Measurements from ENCODE around the gene MAD1L1. TPM values are rescaled to one million over a fixed set of nuclear protein-coding genes. Genes with fewer than 3 reads are reported as not detected.

The MAD1L1 gene
- total RNA-seq, 1 experiment from 2014 or later = 43.8 TPM

DNA sequence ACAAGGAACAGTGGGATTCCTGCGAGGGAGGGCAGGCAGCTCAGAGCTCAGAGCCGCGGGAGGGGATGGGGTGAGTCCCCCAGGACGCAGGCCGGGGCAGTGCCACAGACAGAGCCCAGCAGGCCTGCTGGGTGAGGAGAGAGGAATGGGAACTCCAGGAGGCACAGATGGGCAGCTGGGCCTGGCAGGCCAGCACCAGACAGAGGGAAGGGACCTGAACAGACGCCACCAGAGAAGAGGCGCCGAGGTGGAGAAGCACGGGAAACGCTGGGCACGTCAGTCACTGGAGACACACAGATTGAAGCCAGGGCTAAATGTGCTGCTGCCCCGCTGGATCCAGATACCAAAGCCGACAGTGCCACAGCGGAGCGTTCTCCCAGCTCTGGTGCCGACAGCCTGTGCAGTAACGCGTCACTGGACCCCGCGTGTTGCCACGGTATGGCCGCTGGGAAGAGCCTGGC lies 225.8 kb downstream of the MAD1L1 start:
- H3K27me3 Mint-ChIP-seq (ENCODE audit: low read depth) = no peaks in the 10 kb centered on the region
- no peaks in the 10 kb centered on the region for H3K9me3 Mint-ChIP-seq
- H3K36me3 Mint-ChIP-seq = no peaks in the 10 kb centered on the region
- ChIA-PET CTCF (no interaction called here), POLR2A (no interaction called here)
- ATAC-seq = no peak
- no peak overlapping the region for H3K4me3 Mint-ChIP-seq
- TF ChIP-seq TEAD4 (CRISPR knock-in tag; IDR thresholded peaks at IDR 0.05) = no peak
- TF ChIP-seq, protein P1, sequence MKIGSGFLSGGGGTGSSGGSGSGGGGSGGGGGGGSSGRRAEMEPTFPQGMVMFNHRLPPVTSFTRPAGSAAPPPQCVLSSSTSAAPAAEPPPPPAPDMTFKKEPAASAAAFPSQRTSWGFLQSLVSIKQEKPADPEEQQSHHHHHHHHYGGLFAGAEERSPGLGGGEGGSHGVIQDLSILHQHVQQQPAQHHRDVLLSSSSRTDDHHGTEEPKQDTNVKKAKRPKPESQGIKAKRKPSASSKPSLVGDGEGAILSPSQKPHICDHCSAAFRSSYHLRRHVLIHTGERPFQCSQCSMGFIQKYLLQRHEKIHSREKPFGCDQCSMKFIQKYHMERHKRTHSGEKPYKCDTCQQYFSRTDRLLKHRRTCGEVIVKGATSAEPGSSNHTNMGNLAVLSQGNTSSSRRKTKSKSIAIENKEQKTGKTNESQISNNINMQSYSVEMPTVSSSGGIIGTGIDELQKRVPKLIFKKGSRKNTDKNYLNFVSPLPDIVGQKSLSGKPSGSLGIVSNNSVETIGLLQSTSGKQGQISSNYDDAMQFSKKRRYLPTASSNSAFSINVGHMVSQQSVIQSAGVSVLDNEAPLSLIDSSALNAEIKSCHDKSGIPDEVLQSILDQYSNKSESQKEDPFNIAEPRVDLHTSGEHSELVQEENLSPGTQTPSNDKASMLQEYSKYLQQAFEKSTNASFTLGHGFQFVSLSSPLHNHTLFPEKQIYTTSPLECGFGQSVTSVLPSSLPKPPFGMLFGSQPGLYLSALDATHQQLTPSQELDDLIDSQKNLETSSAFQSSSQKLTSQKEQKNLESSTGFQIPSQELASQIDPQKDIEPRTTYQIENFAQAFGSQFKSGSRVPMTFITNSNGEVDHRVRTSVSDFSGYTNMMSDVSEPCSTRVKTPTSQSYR (CRISPR knock-in tag; IDR thresholded peaks at IDR 0.05) = no peak
- no peak for TF ChIP-seq CBFB (CRISPR knock-in tag; IDR thresholded peaks at IDR 0.05; ENCODE audit: low read depth)
- no peak for TF ChIP-seq SMAD3 (CRISPR knock-in tag; IDR thresholded peaks at IDR 0.05; ENCODE audit: borderline replicate concordance)
- TF ChIP-seq ZNF219 (CRISPR knock-in tag; IDR thresholded peaks at IDR 0.05; ENCODE audit: borderline replicate concordance) = no peak
- no peak for TF ChIP-seq FOXJ3 (CRISPR knock-in tag; IDR thresholded peaks at IDR 0.05; ENCODE audit: borderline replicate concordance)
- no peak for TF ChIP-seq CREM (CRISPR knock-in tag; IDR thresholded peaks at IDR 0.05)
- TF ChIP-seq, protein P2, sequence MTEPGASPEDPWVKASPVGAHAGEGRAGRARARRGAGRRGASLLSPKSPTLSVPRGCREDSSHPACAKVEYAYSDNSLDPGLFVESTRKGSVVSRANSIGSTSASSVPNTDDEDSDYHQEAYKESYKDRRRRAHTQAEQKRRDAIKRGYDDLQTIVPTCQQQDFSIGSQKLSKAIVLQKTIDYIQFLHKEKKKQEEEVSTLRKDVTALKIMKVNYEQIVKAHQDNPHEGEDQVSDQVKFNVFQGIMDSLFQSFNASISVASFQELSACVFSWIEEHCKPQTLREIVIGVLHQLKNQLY (CRISPR knock-in tag; IDR thresholded peaks at IDR 0.05) = no peak
- peak; percentile 9 for DNase-seq (ENCODE audit: low spot score)
- H3K27ac Mint-ChIP-seq = peak overlapping the region; percentile 91; the same call in 1 of the 2 replicates
- no peaks in the 10 kb centered on the region for H3K4me1 Mint-ChIP-seq

DNA sequence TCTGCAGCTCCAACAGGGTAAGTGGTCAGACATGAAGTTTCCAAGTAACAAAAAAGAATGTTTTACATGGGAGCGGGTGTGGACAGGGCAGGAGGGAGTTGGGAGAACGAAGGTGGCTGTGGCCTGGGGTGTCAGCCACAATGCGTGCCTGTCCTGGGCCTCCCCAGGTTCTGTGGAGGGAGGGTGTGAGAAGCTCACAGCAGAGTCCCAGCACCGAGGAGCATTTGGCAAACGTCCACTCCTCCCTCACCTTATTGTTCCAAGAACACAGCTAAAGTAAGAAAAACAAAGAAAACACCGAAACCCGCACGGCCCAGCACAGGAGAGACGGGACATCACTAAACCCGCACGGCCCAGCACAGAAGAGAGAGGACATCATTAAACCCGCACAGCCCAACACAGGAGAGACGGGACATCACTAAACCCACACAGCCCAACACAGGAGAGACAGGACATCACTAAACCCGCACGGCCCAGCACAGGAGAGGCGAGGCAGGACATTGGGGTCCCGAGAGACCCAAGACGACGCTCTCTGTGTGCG lies 226.4 kb downstream of the MAD1L1 start:
- ATAC-seq = no peak
- Mint-ChIP-seq H3K4me3 (no peak overlapping the region), H3K36me3 (no peaks in the 10 kb centered on the region), H3K27me3 (ENCODE audit: low read depth) (no peaks in the 10 kb centered on the region), H3K9me3 (no peaks in the 10 kb centered on the region), H3K27ac (peak overlapping the region; percentile 91), H3K4me1 (no peaks in the 10 kb centered on the region)
- TF ChIP-seq TEAD1 (CRISPR knock-in tag; IDR thresholded peaks at IDR 0.05) (no peak), SMAD3 (CRISPR knock-in tag; IDR thresholded peaks at IDR 0.05; ENCODE audit: borderline replicate concordance) (no peak), ELF4 (CRISPR knock-in tag; IDR thresholded peaks at IDR 0.05; ENCODE audit: low read depth) (no peak), MXD4 (CRISPR knock-in tag; IDR thresholded peaks at IDR 0.05; ENCODE audit: borderline replicate concordance) (no peak), ZNF416 (CRISPR knock-in tag; IDR thresholded peaks at IDR 0.05) (no peak), ZNF423 (CRISPR knock-in tag; IDR thresholded peaks at IDR 0.05) (no peak), NR2C2 (CRISPR knock-in tag; IDR thresholded peaks at IDR 0.05) (no peak), SMAD4 (CRISPR knock-in tag; IDR thresholded peaks at IDR 0.05) (no peak)
- TF ChIP-seq, protein P3, sequence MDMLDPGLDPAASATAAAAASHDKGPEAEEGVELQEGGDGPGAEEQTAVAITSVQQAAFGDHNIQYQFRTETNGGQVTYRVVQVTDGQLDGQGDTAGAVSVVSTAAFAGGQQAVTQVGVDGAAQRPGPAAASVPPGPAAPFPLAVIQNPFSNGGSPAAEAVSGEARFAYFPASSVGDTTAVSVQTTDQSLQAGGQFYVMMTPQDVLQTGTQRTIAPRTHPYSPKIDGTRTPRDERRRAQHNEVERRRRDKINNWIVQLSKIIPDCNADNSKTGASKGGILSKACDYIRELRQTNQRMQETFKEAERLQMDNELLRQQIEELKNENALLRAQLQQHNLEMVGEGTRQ (CRISPR knock-in tag; IDR thresholded peaks at IDR 0.05) = no peak
- TF ChIP-seq, protein P4, sequence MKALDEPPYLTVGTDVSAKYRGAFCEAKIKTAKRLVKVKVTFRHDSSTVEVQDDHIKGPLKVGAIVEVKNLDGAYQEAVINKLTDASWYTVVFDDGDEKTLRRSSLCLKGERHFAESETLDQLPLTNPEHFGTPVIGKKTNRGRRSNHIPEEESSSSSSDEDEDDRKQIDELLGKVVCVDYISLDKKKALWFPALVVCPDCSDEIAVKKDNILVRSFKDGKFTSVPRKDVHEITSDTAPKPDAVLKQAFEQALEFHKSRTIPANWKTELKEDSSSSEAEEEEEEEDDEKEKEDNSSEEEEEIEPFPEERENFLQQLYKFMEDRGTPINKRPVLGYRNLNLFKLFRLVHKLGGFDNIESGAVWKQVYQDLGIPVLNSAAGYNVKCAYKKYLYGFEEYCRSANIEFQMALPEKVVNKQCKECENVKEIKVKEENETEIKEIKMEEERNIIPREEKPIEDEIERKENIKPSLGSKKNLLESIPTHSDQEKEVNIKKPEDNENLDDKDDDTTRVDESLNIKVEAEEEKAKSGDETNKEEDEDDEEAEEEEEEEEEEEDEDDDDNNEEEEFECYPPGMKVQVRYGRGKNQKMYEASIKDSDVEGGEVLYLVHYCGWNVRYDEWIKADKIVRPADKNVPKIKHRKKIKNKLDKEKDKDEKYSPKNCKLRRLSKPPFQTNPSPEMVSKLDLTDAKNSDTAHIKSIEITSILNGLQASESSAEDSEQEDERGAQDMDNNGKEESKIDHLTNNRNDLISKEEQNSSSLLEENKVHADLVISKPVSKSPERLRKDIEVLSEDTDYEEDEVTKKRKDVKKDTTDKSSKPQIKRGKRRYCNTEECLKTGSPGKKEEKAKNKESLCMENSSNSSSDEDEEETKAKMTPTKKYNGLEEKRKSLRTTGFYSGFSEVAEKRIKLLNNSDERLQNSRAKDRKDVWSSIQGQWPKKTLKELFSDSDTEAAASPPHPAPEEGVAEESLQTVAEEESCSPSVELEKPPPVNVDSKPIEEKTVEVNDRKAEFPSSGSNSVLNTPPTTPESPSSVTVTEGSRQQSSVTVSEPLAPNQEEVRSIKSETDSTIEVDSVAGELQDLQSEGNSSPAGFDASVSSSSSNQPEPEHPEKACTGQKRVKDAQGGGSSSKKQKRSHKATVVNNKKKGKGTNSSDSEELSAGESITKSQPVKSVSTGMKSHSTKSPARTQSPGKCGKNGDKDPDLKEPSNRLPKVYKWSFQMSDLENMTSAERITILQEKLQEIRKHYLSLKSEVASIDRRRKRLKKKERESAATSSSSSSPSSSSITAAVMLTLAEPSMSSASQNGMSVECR (CRISPR knock-in tag; IDR thresholded peaks at IDR 0.05; ENCODE audit: borderline replicate concordance) = no peak
- TF ChIP-seq, protein P5, sequence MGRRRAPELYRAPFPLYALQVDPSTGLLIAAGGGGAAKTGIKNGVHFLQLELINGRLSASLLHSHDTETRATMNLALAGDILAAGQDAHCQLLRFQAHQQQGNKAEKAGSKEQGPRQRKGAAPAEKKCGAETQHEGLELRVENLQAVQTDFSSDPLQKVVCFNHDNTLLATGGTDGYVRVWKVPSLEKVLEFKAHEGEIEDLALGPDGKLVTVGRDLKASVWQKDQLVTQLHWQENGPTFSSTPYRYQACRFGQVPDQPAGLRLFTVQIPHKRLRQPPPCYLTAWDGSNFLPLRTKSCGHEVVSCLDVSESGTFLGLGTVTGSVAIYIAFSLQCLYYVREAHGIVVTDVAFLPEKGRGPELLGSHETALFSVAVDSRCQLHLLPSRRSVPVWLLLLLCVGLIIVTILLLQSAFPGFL (CRISPR knock-in tag; IDR thresholded peaks at IDR 0.05; ENCODE audit: borderline replicate concordance) = no peak
- TF ChIP-seq, protein P6, sequence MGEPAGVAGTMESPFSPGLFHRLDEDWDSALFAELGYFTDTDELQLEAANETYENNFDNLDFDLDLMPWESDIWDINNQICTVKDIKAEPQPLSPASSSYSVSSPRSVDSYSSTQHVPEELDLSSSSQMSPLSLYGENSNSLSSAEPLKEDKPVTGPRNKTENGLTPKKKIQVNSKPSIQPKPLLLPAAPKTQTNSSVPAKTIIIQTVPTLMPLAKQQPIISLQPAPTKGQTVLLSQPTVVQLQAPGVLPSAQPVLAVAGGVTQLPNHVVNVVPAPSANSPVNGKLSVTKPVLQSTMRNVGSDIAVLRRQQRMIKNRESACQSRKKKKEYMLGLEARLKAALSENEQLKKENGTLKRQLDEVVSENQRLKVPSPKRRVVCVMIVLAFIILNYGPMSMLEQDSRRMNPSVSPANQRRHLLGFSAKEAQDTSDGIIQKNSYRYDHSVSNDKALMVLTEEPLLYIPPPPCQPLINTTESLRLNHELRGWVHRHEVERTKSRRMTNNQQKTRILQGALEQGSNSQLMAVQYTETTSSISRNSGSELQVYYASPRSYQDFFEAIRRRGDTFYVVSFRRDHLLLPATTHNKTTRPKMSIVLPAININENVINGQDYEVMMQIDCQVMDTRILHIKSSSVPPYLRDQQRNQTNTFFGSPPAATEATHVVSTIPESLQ (CRISPR knock-in tag; IDR thresholded peaks at IDR 0.05) = no peak
- ChIA-PET CTCF (no interaction called here), POLR2A (no interaction called here)
- peak; percentile 7 for DNase-seq (ENCODE audit: low spot score)
